NCI-H2029 (cell line): ENCODE results near the gene BANP.
"Not testable (repeated sequence)": the region's sequence is repeated elsewhere in the genome, so short reads cannot be mapped to it uniquely, and the experiment has no call there.

ENCODE experiments used
- DNase-seq: peaks from one replicate; lab custom pipeline; 2025; lab: John Stamatoyannopoulos, UW

BANP gene

GRCh38 chr16:87996962-87997880 lies 46.0 kb downstream of the BANP start:
- DNase-seq = no peak

- not testable (repeated sequence) for DNase-seq
These were observed 47.1 kb downstream of the BANP start for GRCh38 chr16:87998184-87998793.

GRCh38 chr16:87998992-87999391 lies 47.8 kb downstream of the BANP start:
- DNase-seq = not testable (repeated sequence)

GRCh38 chr16:88002211-88002610 lies 51.0 kb downstream of the BANP start:
- DNase-seq = no peak

- DNase-seq = no peak
These were observed 51.5 kb downstream of the BANP start for GRCh38 chr16:88002749-88003148.

GRCh38 chr16:88003316-88003715 lies 52.1 kb downstream of the BANP start:
- no peak for DNase-seq

- no peak for DNase-seq
These were observed 52.5 kb downstream of the BANP start for GRCh38 chr16:88003736-88004135.

- no peak for DNase-seq
These were observed 53.2 kb downstream of the BANP start for GRCh38 chr16:88004391-88004790.

- DNase-seq = no peak
These were observed 53.9 kb downstream of the BANP start for GRCh38 chr16:88005181-88005581.

- DNase-seq = no peak
These were observed 54.7 kb downstream of the BANP start for GRCh38 chr16:88005968-88006367.

GRCh38 chr16:88007321-88007731 lies 56.1 kb downstream of the BANP start:
- DNase-seq = no peak

GRCh38 chr16:88008840-88009239 lies 57.6 kb downstream of the BANP start:
- DNase-seq = no peak

GRCh38 chr16:88009563-88010342 lies 58.5 kb downstream of the BANP start:
- DNase-seq = no peak

GRCh38 chr16:88010343-88010967 lies 59.2 kb downstream of the BANP start:
- no peak for DNase-seq

GRCh38 chr16:88010968-88011483 lies 59.8 kb downstream of the BANP start:
- DNase-seq = no peak

- no peak for DNase-seq
These were observed 61.1 kb downstream of the BANP start for GRCh38 chr16:88012360-88012759.

- DNase-seq = no peak
These were observed 61.9 kb downstream of the BANP start for GRCh38 chr16:88013091-88013609.

GRCh38 chr16:88013766-88014251 lies 62.6 kb downstream of the BANP start:
- no peak for DNase-seq

- DNase-seq = no peak
These were observed 63.1 kb downstream of the BANP start for GRCh38 chr16:88014252-88014781.

- no peak for DNase-seq
These were observed 63.9 kb downstream of the BANP start for GRCh38 chr16:88014954-88015805.
